T-helper 17 cell (primary cell): ENCODE data around the gene OR2S2. TPM values are rescaled to one million over a fixed set of nuclear protein-coding genes. Genes with fewer than 3 reads are reported as not detected.
"Not testable (repeated sequence)": the region's sequence is repeated elsewhere in the genome, so short reads cannot be mapped to it uniquely, and the experiment has no call there.

Source experiments
- ATAC-seq: fragments of 150-1000 bp; cut with Tn5 transposase; 2 replicates; pipeline ENCODE4 v1.10.0; 2021; ENCODE audit warnings: mild to moderate bottlenecking, moderate library complexity
- DNase-seq, 3 donors: peaks; one replicate each; pipeline versions ENCODE4 v3.0.0 to v3.0.0-alpha.2; 2020 to 2021
- H3K9me3 ChIP-seq: one replicate; pipeline ENCODE4 v1.7.0; 2013; ENCODE audit warnings: low read length, mild to moderate bottlenecking; ENCODE audit not compliant: control insufficient read depth, poor library complexity, severe bottlenecking
- H3K27ac Mint-ChIP-seq: one replicate; pipeline ENCODE4 v1.8.0; 2022; ENCODE audit warnings: mild to moderate bottlenecking, moderate library complexity, mixed read lengths
- H3K27me3 Mint-ChIP-seq: one replicate; pipeline ENCODE4 v1.8.0; 2022; ENCODE audit warnings: mixed read lengths
- H3K36me3 Mint-ChIP-seq: one replicate; pipeline ENCODE4 v1.8.0; 2022; ENCODE audit warnings: low read depth, mixed read lengths
- H3K4me1 Mint-ChIP-seq: one replicate; pipeline ENCODE4 v1.8.0; 2022; ENCODE audit warnings: mild to moderate bottlenecking, mixed read lengths
- H3K4me3 Mint-ChIP-seq: one replicate; pipeline ENCODE4 v1.8.0; 2022; ENCODE audit warnings: mild to moderate bottlenecking, moderate library complexity, mixed read lengths
- total RNA-seq, 4 donors: library from RNA in 2 of 4; stranded (reverse) in 2 of 4; gene quantifications; one replicate each; pipeline ENCODE4 v1.2.3 and lab custom pipeline; 2022 to 2026

OR2S2 gene, protein sequence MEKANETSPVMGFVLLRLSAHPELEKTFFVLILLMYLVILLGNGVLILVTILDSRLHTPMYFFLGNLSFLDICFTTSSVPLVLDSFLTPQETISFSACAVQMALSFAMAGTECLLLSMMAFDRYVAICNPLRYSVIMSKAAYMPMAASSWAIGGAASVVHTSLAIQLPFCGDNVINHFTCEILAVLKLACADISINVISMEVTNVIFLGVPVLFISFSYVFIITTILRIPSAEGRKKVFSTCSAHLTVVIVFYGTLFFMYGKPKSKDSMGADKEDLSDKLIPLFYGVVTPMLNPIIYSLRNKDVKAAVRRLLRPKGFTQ
- total RNA-seq (not detected), total RNA-seq (lab: John Stamatoyannopoulos, UW) (0 reads per million in 2 donors)

DNA sequence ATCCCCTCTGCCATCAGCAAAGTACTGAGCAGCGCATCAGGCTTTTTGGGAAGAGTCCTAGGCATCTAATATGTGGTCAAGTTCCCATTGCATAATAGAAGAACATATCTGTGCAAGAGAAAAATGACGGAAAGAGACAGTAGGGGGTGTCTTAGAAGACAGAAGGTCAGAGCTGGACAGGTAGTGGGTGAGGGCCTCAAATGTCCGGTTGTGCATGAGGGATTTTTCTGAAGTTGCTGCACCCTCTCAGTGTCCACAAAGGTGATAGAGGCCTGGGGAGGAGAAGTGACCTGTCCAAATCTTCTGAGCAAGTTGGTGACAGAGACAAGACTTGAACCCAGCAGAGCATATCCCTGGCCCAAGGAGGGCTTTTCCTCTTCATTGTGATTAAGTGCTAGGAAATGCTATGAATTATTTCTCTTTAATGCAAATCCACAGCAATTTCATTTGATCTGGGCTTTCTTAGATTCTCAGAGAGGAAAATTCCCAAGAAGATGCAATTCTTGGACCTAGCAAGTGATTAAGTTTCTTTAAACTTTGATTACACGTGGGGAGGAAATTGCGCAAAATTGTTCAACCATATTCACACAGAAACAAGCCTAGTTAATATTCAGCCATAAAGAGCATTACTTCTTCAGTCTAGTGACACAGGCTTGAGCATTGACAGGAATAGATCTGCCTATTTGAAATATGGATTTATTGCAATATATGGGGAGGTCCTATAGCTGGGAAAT is at the start of gene OR2S2:
TSS of gene OR2S2 (minus strand) at position 51 of the 734 bp plus-strand sequence. CDS start 56 bp downstream, outside the sequence.
- Mint-ChIP-seq H3K4me3 (no peak within 1 kb of the TSS), H3K27ac (no peak within 1 kb of the TSS), H3K36me3 (no peaks in the 10 kb centered on the region), H3K27me3 (peaks cover 39% of the 10 kb centered on the region), H3K4me1 (peaks cover 6% of the 10 kb centered on the region)
- DNase-seq (no peak), ATAC-seq (no peak)
- no peaks in the 10 kb centered on the region for H3K9me3 ChIP-seq

DNA sequence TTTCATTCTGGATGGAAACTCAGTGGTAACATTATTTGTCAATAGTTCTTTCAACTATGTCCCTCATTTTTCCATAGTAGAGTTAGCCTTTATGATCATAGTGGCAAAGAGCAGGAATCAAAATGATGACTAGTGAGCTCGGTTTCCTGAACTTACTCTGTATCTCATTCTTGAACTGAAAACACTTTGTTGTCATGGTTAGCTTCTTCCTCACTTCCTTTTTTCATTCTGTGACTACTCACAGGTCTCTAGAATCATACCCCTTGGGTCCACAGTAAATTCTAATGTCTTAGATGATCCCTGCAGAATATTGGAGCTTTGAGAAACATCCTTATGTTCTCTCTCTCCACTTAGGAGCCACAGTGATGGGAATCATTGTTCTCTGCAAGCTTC is 49.4 kb upstream of the OR2S2 start:
- no peak overlapping the region for H3K27ac Mint-ChIP-seq
- ATAC-seq (no peak), DNase-seq (no peak)
- H3K9me3 ChIP-seq = no peaks in the 10 kb centered on the region
- peaks cover 13% of the 10 kb centered on the region for H3K4me1 Mint-ChIP-seq
- H3K4me3 Mint-ChIP-seq = no peak overlapping the region
- peaks cover 5% of the 10 kb centered on the region for H3K36me3 Mint-ChIP-seq
- H3K27me3 Mint-ChIP-seq = peaks cover 69% of the 10 kb centered on the region

DNA sequence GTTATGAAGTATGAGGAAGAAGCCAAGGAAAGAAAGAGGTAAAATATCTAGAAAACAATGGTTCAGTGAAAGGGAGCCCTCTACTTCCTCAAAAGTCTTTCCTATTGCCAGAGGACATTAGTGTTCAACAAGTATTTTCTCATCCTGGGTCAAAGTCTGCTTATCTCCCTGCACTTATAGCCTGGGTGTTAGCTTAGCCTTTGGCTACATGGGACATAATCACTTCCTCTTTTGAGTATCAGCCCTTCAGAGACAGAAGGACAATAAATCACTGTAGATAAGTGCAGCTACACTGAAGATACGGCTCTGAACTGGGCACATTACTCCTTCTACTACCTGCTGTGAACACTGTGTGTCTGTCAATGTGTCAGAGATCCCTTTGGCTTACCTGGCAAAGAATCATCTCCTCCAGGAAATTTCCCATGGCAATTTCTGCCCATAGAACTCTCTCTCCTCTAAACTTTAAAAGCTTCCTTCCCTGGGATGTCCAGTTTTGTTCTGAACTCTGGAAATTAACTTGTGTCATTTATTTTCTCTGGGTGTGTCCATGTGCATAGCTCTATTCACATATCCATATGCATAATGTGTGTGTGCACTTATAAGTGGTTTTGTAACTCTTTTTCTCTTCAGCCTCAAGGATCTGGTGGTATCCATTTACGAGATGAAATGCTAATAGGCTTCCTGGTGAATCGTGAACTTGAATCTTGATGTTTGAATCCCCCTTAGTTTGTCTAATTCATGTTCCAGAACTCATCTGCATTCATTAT is 48.8 kb upstream of the OR2S2 start:
- H3K9me3 ChIP-seq = no peaks in the 10 kb centered on the region
- peaks cover 69% of the 10 kb centered on the region for H3K27me3 Mint-ChIP-seq
- peaks cover 13% of the 10 kb centered on the region for H3K4me1 Mint-ChIP-seq
- ATAC-seq (no peak), DNase-seq (no peak)
- no peak overlapping the region for H3K4me3 Mint-ChIP-seq
- H3K36me3 Mint-ChIP-seq = peaks cover 5% of the 10 kb centered on the region
- no peak overlapping the region for H3K27ac Mint-ChIP-seq

DNA sequence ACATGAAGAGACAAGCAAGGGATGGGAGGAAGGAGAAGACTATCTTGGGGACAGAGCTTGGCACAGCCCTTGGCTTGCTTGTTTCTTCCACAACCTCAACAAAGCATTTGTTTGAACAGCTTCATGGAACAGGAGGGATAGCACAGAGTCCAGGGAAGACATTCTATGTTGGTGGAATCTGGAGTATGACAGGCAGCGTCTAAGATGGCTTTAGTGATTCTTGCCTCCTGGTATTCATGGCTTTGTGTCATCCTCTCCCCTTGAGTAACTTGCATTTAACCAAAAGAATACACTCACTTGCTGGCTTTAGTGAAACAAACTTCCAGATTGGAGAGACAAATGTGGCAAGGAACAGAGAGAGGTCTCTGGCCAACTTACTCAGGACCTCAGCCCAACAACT is 47.9 kb upstream of the OR2S2 start:
- DNase-seq (no peak), ATAC-seq (no peak)
- H3K36me3 Mint-ChIP-seq = peaks cover 3% of the 10 kb centered on the region
- no peaks in the 10 kb centered on the region for H3K9me3 ChIP-seq
- no peak overlapping the region for H3K27ac Mint-ChIP-seq
- peaks cover 13% of the 10 kb centered on the region for H3K4me1 Mint-ChIP-seq
- no peak overlapping the region for H3K4me3 Mint-ChIP-seq
- peaks cover 62% of the 10 kb centered on the region for H3K27me3 Mint-ChIP-seq

DNA sequence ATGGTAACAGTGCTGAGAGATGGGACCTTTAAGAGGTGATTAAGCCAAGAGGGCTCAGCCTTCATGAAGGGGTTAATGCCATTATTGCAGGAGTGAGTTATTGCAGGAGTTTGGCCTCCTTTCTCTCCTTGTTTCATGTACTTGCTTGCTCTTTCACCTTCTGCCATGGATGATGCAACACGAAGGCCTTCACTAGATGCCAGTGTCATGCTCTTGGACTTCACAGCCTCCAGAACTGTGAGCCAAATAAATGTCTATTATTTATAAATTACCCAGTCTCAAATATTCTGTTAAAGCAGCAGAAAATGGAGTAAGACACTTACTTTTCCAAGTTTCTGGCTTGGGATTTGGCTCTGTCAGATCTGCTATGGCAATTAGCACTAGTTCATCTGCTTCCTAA is 40.4 kb upstream of the OR2S2 start:
- Mint-ChIP-seq H3K4me3 (no peak overlapping the region), H3K4me1 (peaks cover 2% of the 10 kb centered on the region), H3K27me3 (peaks cover 46% of the 10 kb centered on the region), H3K36me3 (peaks cover 6% of the 10 kb centered on the region), H3K27ac (no peak overlapping the region)
- H3K9me3 ChIP-seq = no peaks in the 10 kb centered on the region
- no peak for ATAC-seq
- no peak for DNase-seq

DNA sequence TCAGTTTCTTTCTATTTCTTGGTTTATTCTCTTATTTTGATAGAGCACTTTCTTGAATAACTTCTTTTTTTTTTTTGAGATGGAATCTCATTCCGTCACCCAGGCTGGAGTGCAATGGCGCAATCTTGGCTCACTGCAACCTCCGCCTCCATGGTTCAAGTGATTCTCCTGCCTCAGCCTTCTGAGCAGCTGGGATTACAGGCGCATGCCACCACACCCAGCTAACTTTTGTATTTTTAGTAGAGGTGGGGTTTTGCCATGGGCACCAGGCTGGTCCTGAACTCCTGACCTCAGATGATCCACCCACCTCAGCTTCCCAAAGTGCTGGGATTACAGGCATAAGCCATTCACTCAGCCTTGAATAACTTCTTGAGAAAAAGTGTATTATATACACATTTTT is 39.1 kb upstream of the OR2S2 start:
- not testable (repeated sequence) for H3K4me1 Mint-ChIP-seq, H3K4me3 Mint-ChIP-seq, H3K9me3 ChIP-seq, ATAC-seq, DNase-seq, H3K36me3 Mint-ChIP-seq, H3K27ac Mint-ChIP-seq
- H3K27me3 Mint-ChIP-seq = peaks cover 40% of the 10 kb centered on the region

DNA sequence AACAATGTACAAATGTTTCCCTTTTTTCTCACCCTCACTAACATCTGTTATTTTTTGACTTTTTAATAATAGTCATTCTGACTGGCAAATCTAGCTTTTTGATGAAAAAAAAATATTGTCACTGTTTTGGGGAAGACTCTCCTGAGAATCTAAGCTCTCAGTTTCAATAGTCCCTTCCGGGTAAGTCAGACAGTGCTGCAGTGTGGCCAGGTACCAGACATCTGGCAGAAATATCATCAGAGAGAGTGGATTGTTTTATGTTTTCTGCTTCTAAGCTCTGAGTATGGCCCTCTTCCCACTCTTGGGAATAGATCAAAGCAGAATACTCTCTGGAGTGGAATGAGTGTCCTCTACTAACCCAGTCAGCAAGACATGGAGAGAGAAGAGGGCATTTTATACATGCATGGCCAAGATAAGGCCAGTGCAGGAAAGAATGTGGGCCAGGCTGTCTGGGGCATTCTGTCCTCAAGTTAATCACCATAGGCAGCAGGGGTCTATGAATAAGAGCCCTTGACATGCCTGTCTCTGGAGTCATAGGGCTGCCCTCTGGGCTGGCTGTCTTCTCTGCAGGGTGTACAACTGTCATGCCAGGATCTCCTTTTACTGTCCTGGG is 38.5 kb upstream of the OR2S2 start:
- H3K9me3 ChIP-seq = no peaks in the 10 kb centered on the region
- ATAC-seq (no peak), DNase-seq (no peak)
- no peaks in the 10 kb centered on the region for H3K4me1 Mint-ChIP-seq
- H3K27ac Mint-ChIP-seq = no peak overlapping the region
- H3K4me3 Mint-ChIP-seq = no peak overlapping the region
- H3K27me3 Mint-ChIP-seq = peaks cover 42% of the 10 kb centered on the region
- H3K36me3 Mint-ChIP-seq = peaks cover 4% of the 10 kb centered on the region

DNA sequence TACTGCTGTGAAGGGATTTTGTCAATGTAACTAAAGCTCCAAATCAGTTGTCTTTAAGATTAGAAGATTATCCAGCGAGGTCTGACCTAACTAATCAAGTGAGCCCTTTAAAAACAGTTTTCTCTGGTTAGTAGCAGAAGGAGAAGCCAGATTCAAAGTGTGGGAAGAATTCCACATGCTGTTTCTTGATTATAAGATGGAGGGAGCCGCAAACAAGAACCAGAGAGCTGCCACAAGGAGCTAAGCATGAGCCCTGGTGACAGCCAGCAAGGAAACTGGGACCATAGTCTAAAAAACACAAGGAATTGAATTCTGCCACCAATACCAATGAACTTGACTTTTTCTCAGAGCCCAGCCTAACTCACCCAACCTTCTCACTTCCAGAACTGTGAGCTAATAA is 37.0 kb upstream of the OR2S2 start:
- H3K9me3 ChIP-seq = no peaks in the 10 kb centered on the region
- Mint-ChIP-seq H3K4me3 (no peak overlapping the region), H3K27me3 (peaks cover 47% of the 10 kb centered on the region), H3K4me1 (no peaks in the 10 kb centered on the region), H3K27ac (no peak overlapping the region), H3K36me3 (no peaks in the 10 kb centered on the region)
- ATAC-seq (no peak), DNase-seq (no peak)

DNA sequence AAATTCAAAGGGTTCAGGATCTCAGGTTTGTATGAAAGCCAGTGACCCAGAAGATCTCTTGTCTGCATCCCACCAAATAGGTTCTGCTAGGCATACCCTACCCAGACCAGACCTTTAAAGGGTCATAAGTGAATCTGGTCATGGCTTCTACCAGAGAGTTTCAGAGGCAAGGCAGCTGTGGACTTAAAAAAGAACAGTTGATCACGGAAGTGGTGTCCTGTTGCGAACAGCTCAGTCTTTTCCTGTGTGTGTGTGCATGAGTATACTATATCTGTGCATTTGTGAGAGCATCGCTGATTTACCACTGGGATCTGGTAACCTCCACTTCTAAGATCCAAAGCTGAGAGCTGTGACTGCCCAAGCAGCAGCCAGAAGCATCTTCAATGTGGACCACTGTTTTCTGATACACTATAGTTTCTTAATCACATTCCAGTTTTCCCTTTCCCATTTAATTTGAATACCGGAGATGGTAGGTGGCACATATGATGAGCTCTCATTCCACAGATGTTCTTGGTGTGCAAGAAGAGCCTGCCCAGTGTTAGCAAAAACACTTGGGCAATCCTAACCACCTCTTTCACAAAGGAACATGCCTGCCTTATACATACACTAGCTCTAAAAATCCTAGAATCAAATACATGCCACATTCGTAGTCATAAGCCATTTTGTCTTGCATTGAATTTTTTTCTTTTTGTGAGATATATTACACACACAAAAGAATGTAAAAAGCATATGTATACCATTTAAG is 36.2 kb upstream of the OR2S2 start:
- Mint-ChIP-seq H3K4me1 (no peaks in the 10 kb centered on the region), H3K4me3 (no peak overlapping the region), H3K36me3 (no peaks in the 10 kb centered on the region), H3K27ac (no peak overlapping the region), H3K27me3 (peaks cover 49% of the 10 kb centered on the region)
- DNase-seq (no peak), ATAC-seq (no peak)
- no peaks in the 10 kb centered on the region for H3K9me3 ChIP-seq

DNA sequence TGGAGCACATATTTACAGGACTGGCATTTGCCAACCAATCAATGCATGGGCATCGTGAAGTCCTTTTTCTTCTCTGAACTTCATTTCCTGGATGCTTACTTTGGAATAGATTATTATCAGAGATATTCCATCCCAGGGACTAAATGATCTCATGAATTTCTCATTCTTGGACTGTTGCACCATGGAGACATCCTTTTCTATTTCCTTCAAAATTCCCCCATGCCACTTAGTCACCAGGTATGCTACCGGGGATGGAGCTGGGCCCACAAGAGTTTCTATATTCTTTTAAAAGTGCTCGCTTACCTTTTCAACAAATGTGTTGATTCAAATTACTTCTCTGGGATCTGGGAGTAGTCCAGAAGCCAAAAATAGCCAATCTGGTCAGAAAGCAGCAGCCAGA is 35.2 kb upstream of the OR2S2 start:
- H3K27ac Mint-ChIP-seq, ATAC-seq, H3K4me3 Mint-ChIP-seq, H3K9me3 ChIP-seq, DNase-seq, H3K4me1 Mint-ChIP-seq, H3K36me3 Mint-ChIP-seq: not testable (repeated sequence)
- peaks cover 53% of the 10 kb centered on the region for H3K27me3 Mint-ChIP-seq

DNA sequence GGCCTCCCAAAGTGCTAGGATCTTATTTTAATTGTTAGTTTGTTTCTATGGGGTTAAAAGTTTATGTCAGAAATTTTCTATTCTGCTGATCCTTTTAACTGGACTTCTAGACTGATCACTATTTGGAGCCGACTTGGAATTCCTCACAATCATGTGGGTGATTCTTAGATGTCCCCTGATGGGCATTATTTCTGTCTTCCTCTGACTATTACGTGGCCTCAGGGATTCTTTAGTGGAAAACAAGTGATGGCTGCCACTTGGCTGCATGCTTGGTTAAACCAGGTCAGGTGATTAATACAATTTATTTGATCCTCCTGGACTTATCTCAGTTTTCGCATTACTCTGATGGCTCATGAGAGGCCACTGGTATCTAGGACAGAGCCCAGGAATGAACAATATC is 32.2 kb upstream of the OR2S2 start:
- H3K36me3 Mint-ChIP-seq = no peaks in the 10 kb centered on the region

DNA sequence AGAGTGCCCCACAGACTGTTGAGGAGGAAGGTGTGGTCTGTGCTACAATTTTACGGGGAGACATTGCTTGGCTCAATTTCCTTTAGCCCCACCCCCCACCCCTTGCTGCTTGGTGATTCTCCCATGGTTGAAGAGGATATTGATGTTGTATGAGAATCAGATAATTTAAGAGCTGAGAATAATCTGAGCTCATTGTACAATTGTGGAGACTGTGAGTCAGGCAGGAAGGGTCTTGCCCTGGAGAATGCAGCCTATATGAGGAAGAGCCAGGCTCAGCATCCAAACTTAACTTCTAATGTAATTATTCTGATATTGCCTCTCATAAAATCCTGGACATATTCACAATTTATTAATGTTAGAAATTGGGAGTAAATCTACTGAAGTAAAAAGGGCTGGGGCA is 26.1 kb upstream of the OR2S2 start:
- no peaks in the 10 kb centered on the region for H3K9me3 ChIP-seq
- Mint-ChIP-seq H3K27me3 (peaks cover 50% of the 10 kb centered on the region), H3K27ac (no peak overlapping the region), H3K4me1 (peaks cover 3% of the 10 kb centered on the region), H3K4me3 (no peak overlapping the region), H3K36me3 (no peaks in the 10 kb centered on the region)
- no peak for DNase-seq
- no peak for ATAC-seq

More for the DNA sequence above, 32.2 kb upstream of the OR2S2 start:
- Mint-ChIP-seq H3K27me3 (peaks cover 53% of the 10 kb centered on the region), H3K4me3 (no peak overlapping the region), H3K4me1 (no peaks in the 10 kb centered on the region), H3K27ac (no peak overlapping the region)
- DNase-seq = no peak
- no peaks in the 10 kb centered on the region for H3K9me3 ChIP-seq
- ATAC-seq = no peak
